SK-MEL-5 (cell line): ENCODE data around the gene PPAN. TPM values are rescaled to one million over a fixed set of nuclear protein-coding genes. Genes with fewer than 3 reads are reported as not detected.
A peak's percentile ranks its signal among the peaks of the same experiment; 100 is the strongest.

Experiments
- DNase-seq: peaks from one replicate; pipeline ENCODE4 v3.0.0-alpha.2; 2016; ENCODE audit warnings: low read depth, low spot score
- in situ Hi-C: cut with HindIII; loops from 2 replicates; pipeline ENCODE4 v1.10.0; 2016; ENCODE audit warnings: low sequenced_read_pairs, high pct_unique_total_duplicates, low pct_unique_long_range_greater_than_20kb
- total RNA-seq: library from RNA; depleted of rRNA; stranded (reverse); fragments of >200 nt; shearing (Covaris generic); gene quantifications from 2 replicates; pipeline ENCODE4 v1.2.3, GENCODE V29; 2014

Gene PPAN
- total RNA-seq, 1 experiment from 2014 or later: 34.0 TPM

DNA sequence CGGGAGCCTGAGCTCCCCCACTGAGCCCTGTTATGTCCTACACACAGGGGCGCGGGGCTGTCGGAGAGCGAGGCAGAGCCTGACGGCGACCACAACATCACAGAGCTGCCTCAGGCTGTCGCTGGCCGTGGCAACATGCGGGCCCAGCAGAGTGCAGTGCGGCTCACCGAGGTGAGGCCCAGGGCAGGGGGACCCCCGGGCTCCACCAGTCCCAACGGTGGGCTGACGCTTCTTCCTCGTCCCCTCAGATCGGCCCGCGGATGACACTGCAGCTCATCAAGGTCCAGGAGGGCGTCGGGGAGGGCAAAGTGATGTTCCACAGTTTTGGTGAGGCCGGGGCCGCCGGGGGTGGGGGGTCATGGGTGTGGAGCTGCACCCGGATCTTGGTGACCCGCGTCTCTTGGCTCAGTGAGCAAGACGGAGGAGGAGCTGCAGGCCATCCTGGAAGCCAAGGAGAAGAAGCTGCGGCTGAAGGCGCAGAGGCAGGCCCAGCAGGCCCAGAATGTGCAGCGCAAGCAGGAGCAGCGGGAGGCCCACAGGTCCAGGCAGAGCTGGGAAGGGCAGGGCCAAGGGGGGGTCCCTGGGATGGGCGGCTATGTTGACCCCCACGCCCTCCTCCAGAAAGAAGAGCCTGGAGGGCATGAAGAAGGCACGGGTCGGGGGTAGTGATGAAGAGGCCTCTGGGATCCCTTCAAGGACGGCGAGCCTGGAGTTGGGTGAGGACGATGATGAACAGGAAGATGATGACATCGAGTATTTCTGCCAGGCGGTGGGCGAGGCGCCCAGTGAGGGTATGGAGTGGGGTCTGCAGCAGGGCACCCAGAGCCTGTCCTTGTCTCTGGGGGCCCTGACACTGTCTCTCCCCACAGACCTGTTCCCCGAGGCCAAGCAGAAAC lies 4.2 kb downstream of the PPAN start:
- in situ Hi-C loops: no loop called here
- no peak for DNase-seq

DNA sequence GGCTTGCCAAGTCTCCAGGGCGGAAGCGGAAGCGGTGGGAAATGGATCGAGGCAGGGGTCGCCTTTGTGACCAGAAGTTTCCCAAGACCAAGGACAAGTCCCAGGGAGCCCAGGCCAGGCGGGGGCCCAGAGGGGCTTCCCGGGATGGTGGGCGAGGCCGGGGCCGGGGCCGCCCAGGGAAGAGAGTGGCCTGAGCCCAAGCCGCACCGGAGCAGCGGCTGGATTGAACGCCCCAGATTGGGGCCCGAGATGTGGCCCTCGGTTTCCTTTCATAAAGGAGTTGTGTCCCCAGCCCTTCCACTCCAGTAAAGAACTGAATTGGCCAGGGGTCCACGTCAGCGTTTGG lies 4.8 kb downstream of the PPAN start:
- DNase-seq: no peak
- in situ Hi-C loops: no loop called here

DNA sequence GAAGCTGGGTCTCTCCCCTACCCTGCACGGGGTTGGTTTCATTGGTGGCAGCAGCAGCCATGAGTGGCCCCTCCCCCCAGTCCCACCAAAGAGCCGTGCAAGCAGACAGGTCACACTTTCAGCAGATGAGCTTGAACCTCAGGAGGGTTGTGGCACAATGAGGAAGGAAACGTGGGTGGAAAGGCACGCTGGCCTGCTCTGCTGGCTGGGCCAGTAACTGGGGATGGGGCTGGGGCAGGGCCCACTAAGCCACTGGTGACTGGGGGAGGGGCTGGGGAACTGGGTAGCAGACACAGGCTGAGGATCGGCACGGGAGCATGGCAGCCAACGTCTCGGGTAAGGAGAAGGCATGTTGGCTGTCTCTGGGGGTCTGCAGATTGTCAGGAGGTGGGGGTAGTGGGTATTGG lies 5.2 kb downstream of the PPAN start, which contains the start of gene P2RY11:
Gene P2RY11 (plus strand): TSS at position 289 of the 407 bp plus-strand sequence. CDS start 29 bp downstream, at position 318.
- DNase-seq: no peak
- in situ Hi-C loops: no loop called here

DNA sequence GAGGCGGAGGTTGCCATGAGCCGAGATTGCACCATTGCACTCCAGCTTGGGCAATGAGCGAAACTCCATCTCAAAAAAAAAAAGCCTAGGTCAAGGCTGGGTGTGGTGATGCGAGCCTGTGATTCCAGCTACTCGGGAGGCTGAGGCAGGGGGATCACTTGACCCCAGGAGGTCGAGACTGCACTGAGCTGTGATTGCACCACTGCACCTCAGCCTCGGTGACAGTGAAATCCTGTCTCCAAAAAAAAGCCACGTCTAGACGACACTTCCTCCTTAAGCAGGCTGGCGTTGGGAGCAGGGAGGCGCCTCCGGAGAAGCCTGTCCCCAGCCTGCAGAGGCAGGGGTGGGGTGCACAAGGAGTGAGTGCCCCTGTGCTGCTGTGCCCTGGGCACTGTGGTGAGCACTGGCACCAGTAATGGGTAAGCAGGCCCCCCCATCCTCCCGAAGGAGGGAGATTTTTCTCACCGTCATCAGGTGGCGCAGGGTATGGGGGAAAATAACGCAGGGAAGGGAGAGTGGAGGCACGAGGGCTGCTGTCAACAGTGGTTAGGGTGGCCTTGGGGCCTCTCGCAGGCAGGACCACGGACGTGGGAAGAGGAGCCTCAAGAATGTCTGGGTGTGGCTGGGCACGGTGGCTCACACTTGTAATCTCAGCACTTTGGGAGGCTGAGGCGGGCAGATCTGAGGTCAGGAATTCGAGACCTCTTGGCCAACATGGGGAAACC lies 6.0 kb downstream of the PPAN start:
- in situ Hi-C loops: no loop called here
- no peak for DNase-seq

DNA sequence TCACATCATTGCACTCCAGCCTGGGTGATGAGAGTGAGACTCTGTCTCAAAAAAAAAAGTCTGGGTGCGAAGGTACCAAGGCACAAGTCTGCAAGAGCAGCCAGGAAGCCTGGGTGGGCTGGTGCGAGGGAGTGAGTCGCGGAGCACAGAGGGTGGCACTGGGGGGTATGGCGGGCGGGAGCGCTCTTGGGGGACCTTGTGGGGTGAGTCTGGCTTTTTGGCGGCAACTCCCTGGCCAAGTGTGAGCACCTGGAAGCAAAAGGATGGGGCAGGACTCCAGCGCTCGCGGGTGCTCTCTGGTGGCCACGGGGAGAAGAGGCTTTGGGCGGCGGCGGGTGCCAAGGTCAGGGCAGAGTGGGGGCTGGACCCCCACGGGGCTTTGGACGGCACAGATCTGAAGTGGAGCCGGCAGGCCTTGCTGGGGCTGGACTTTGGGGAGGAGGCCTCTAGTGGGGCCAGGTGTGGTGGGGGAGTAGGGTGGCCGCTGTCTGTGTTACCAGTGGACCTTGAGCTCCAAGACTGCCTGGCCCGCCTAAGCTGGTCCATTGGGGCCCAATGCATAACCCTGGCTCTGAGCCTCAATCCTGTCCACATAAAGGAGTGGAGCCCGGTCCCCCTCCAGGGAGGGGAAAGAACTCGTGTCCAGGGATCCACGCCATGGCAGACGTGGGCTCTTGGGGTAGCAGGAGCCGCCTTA lies 6.9 kb downstream of the PPAN start:
- in situ Hi-C loops: no loop called here
- peak; percentile 63 for DNase-seq

GRCh38 chr19:10113592-10113963 lies 7.4 kb downstream of the PPAN start:
- in situ Hi-C loops: no loop called here
- no peak for DNase-seq

GRCh38 chr19:10113964-10114650 lies 7.9 kb downstream of the PPAN start:
- DNase-seq: no peak
- in situ Hi-C loops: no loop called here

GRCh38 chr19:10114651-10115391 lies 8.7 kb downstream of the PPAN start:
- in situ Hi-C loops: no loop called here
- no peak for DNase-seq

DNA sequence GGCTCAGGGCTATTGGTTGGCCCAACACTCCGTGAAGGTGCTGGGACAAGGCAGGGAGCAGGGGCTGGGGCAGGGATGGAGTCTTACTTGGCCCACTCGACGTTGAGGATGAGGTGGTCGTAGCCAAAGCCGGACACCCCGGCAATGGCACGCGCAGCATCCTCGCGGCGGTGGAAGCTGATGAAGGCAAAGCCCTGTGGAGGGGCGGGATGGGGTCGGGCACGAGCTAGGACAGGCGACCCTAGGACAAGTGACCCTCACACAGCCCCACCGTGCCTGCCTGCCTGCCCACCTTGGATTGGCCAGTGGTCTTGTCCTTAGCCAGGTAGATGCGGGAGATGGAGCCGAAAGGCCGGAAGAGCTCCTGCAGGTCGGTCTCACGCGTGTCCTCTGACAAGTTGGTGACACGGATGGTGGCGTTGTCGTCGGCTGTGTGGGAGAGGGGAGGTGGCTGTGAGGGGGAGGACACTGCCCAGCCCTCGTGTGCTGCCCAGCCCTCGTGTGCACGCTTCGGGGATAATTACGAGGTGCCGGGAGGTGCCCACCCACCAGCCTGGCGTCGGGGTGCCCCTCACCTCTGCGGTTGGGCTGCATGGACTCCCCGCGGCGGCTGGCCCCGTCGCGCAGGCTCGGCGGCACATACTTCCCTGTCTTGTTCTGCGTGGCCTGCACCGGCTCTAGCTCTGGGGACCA lies 9.4 kb downstream of the PPAN start:
- DNase-seq: no peak
- in situ Hi-C loops: no loop called here

DNA sequence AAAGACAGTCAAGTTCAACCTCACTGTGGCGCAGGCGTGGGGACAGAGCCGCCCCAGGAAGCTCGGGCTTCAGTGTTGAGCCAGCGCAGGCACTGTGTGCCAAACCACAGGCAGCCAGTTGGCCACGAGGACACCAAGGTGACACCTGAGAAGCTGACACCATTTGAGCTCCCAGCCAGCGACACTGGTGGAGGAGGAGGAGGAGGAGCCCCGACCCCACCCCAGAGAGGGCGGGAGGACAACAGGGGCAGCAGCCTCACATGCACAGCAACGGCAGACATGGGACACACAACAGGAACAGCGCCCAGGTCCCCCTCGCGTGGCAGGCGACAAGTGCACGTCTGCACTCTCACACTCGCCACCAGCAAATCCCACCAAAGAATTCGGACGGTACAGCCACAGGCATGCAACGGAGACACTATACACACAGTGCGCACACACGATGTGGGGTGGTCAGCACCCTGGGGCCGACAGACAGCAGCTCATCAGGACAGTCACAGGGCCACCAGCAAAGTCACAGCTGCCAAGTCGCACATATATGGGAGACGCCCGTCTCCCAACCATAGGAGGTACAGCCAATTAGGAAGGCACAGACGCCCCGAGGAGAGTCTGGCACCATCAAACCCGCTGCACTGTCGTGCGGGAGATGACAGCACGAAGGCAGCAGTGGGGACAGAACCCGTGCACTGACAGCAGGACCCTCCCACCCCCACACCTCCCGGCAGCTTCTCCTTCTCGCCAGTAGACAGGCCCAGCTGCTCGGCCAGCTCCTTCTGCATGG lies 10.1 kb downstream of the PPAN start:
- DNase-seq: no peak
- in situ Hi-C loops: no loop called here

- in situ Hi-C loops: no loop called here
- no peak for DNase-seq
Observed at GRCh38 chr19:10116866-10117616, 10.9 kb downstream of the PPAN start.

- in situ Hi-C loops: no loop called here
- DNase-seq: no peak
Observed at GRCh38 chr19:10118960-10119359, 12.8 kb downstream of the PPAN start.

DNA sequence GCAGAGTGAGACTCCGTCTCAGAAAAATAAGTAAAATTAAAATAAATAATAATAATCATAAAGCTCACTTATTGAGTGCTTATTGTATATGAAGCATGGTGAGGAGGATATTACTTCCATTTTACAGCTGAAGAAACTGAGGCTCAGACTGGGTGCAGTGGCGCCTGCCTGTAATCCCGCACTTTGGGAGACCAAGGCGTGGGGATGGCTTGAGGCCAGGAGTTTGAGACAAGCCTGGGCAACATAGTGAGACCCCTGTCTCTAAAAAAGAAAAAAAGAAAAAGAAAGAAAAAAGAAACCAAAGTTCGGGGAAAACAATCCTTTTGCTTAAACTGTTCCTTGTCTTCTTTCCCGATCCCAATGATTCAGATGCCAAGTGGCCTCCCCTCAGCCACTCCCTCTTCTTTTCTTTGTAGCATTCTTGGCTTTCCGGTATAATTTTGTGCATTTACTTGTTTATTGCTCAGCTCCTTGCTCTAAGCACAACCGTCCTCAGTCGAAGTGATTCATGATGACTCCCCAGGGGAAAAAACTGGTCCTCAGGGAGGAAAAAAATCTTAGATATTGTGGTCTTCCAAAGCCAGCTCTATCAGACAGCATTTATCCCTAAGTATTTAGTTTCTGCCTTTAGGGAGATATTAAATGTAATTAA lies 14.5 kb downstream of the PPAN start:
- in situ Hi-C loops: no loop called here
- peak; percentile 49 for DNase-seq

DNA sequence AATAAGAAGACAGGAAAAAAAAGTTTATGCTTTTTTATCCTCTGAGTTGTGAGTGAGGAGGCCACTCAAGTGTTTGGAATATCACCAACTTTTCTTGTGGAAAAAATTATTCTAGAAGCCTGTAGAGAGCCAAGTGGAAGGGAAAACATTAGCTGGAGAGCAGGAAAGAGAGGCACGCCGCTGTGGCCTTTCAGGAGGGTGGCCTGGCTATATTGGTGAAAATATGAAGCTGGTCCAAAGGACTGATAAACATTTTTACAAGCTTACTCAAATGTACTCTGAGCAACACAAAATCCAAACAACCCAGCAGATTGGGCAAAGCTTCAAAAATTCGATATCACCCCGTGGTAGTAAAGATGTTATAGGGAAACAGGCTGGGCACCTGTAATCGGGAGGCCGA lies 15.9 kb downstream of the PPAN start:
- in situ Hi-C loops: no loop called here

GRCh38 chr19:10124429-10124828 lies 18.3 kb downstream of the PPAN start:
- in situ Hi-C loops: no loop called here
- DNase-seq: no peak

More for the DNA sequence above, 15.9 kb downstream of the PPAN start:
- no peak for DNase-seq
